SK-N-SH (cell line): Measurements from ENCODE around the gene MICAL2.

ENCODE experiments used
- CHD2 ChIP-seq: fragments of 150-350 bp; IDR thresholded peaks from 2 replicates; pipeline ENCODE4 v1.6.1; 2018; ENCODE audit warnings: low read length; ENCODE audit not compliant: partially characterized antibody
- CTCF ChIP-seq: fragments of 200-600 bp; sonication (generic); IDR thresholded peaks from 2 replicates; pipeline ENCODE4 v1.6.1; 2017; ENCODE audit warnings: antibody characterized with exemption, mild to moderate bottlenecking, moderate library complexity
- EP300 ChIP-seq, 2 experiments: IDR thresholded peaks; 2 replicates each; pipeline versions ENCODE4 v1.4.0 to v1.6.1; 2012; ENCODE audit warnings: borderline replicate concordance in 1 of 2, low read depth in 1 of 2, low read length in 1 of 2
- GABPA ChIP-seq: IDR thresholded peaks from 2 replicates; pipeline ENCODE4 v1.4.0; 2012; ENCODE audit warnings: low read depth, mild to moderate bottlenecking
- RXRA ChIP-seq: IDR thresholded peaks from 2 replicates; pipeline ENCODE4 v1.4.0; 2012; ENCODE audit warnings: low read depth, mild to moderate bottlenecking, borderline replicate concordance

DNA sequence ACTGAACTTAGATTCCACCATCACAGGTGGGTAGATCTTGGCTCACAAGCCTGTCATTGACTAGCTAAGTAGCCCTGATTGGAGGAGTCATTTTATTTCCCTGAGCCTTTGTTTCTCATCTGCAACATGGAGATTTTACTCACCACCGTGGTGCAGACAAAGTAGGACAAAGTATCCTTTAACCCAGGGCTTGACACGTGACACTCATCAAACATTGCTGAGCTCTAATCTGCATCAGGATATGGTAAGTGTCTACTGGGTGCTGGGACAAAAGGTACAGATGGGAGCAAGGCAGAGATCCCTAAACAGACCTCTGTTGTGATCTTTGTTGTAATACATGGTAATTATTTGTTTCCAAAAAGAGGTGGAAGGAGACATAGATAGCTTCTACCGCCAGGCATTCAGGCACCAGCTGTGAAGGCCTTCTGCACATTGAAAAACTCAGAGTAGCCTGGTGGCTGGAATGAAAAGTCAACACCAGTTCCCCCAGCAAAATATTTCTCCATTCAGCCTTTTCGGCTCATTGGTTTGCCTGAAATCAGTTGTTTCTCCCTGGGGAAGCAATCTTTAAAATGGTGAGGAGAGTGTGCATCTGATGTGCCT, 18.3 kb upstream of the MICAL2 start:
- TF ChIP-seq CTCF (peak; percentile 26), EP300 (IDR thresholded peaks at IDR 0.05; ENCODE audit: borderline replicate concordance in 1 of 2, low read depth in 1 of 2, low read length in 1 of 2) (no peak), RXRA (no peak), GABPA (no peak), CHD2 (no peak)
